Astrocyte (in vitro differentiated cells and primary cell): ENCODE measurements around the gene CRTC1. TPM values are rescaled to one million over a fixed set of nuclear protein-coding genes. Genes with fewer than 3 reads are reported as not detected.

ENCODE experiments used
- DNase-seq: peaks from one replicate; pipeline ENCODE4 v3.0.0-alpha.2; 2010; ENCODE audit warnings: low read depth
- FAIRE-seq: peaks from 2 replicates; lab custom pipeline; 2011; peaks lifted over from hg19 to GRCh38; lab: Jason Lieb, UNC
- H2AFZ ChIP-seq: 2 replicates; pipeline ENCODE4 v1.6.0; 2012; ENCODE audit warnings: low read depth, low read length, inconsistent platforms
- H3K27ac ChIP-seq: 2 replicates; pipeline ENCODE4 v1.5.1; 2011; ENCODE audit warnings: low read depth, low read length, inconsistent platforms
- H3K27me3 ChIP-seq: 2 replicates; pipeline ENCODE4 v1.6.0; 2011; ENCODE audit warnings: low read length, inconsistent platforms; ENCODE audit not compliant: insufficient read depth
- H3K36me3 ChIP-seq: 2 replicates; pipeline ENCODE4 v1.5.1; 2011; ENCODE audit warnings: low read length, inconsistent platforms; ENCODE audit not compliant: insufficient read depth
- H3K4me1 ChIP-seq: 2 replicates; pipeline ENCODE4 v1.5.1; 2011; ENCODE audit warnings: low read length, inconsistent platforms; ENCODE audit not compliant: insufficient read depth
- H3K4me2 ChIP-seq: 2 replicates; pipeline ENCODE4 v1.6.0; 2012; ENCODE audit warnings: low read length, inconsistent platforms
- H3K4me3 ChIP-seq: 2 replicates; pipeline ENCODE4 v1.5.1; 2011; ENCODE audit warnings: low read depth, mild to moderate bottlenecking, low read length, inconsistent platforms; ENCODE audit not compliant: insufficient read depth
- H3K79me2 ChIP-seq: 2 replicates; pipeline ENCODE4 v1.6.0; 2012; ENCODE audit warnings: mild to moderate bottlenecking, low read length, inconsistent platforms; ENCODE audit not compliant: insufficient read depth
- H3K9ac ChIP-seq: 2 replicates; pipeline ENCODE4 v1.6.0; 2012; ENCODE audit warnings: mild to moderate bottlenecking, low read length, inconsistent platforms
- H3K9me3 ChIP-seq: 2 replicates; pipeline ENCODE4 v1.5.1; 2012; ENCODE audit warnings: low read depth, mild to moderate bottlenecking, low read length, inconsistent platforms; ENCODE audit not compliant: insufficient read depth
- H4K20me1 ChIP-seq: 2 replicates; pipeline ENCODE4 v1.6.0; 2012; ENCODE audit warnings: low read length, inconsistent platforms; ENCODE audit not compliant: insufficient read depth
- H3K27ac Mint-ChIP-seq: one replicate; pipeline ENCODE4 v1.8.0; 2021; ENCODE audit warnings: mild to moderate bottlenecking, mixed read lengths; ENCODE audit not compliant: unreplicated experiment
- H3K27me3 Mint-ChIP-seq: one replicate; pipeline ENCODE4 v1.8.0; 2021; ENCODE audit warnings: low read depth, mixed read lengths; ENCODE audit not compliant: unreplicated experiment
- H3K36me3 Mint-ChIP-seq: one replicate; pipeline ENCODE4 v1.8.0; 2021; ENCODE audit warnings: low read depth, mixed read lengths; ENCODE audit not compliant: unreplicated experiment
- H3K4me1 Mint-ChIP-seq: one replicate; pipeline ENCODE4 v1.8.0; 2021; ENCODE audit warnings: low read depth, mixed read lengths; ENCODE audit not compliant: unreplicated experiment
- H3K4me3 Mint-ChIP-seq: one replicate; pipeline ENCODE4 v1.8.0; 2021; ENCODE audit warnings: mild to moderate bottlenecking, moderate library complexity, mixed read lengths; ENCODE audit not compliant: unreplicated experiment
- H3K9me3 Mint-ChIP-seq: one replicate; pipeline ENCODE4 v1.8.0; 2021; ENCODE audit warnings: mild to moderate bottlenecking, mixed read lengths; ENCODE audit not compliant: unreplicated experiment
- EZH2 ChIP-seq: IDR thresholded peaks from 2 replicates; pipeline ENCODE4 v1.6.1; 2012; ENCODE audit warnings: mild to moderate bottlenecking, low read length, inconsistent platforms; ENCODE audit not compliant: insufficient read depth
- total RNA-seq: library from RNA; stranded (reverse); gene quantifications from 2 replicates; pipeline ENCODE4 v1.2.1, GENCODE V29; 2021
- TF ChIP-seq, protein P1 (sequence below): IDR thresholded peaks from 2 replicates; pipeline ENCODE4 v1.5.1; 2011; ENCODE audit warnings: low read depth, mild to moderate bottlenecking, inconsistent platforms, low read length, moderate library complexity; ENCODE audit not compliant: insufficient read depth

The CRTC1 gene
- total RNA-seq, 1 donor from 2014 or later, result 8.4 TPM

DNA sequence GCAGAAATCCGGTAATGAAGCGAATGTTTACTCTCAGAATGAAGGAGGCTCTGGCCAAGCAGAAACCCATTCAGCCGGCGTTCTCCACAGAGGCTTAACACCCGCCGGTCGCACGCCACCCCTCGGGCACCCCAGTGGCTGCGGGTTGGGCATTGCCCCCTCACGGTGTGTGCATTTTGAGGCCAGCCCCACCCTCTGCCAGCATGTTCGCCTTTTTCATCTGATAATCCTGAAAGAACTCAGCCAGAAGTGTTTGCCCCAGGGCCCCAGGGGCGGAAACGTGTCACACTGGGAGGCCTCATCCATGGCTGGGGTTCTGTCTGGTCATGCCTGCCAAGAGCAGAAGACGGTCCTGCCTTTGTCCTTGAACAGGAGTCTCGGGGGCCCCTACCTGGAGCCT, 73.4 kb downstream of the CRTC1 start:
- FAIRE-seq (no peak), DNase-seq (no peak)
- no peak overlapping the region for H3K4me3 Mint-ChIP-seq
- no peak overlapping the region for H3K27ac Mint-ChIP-seq
- Histone ChIP-seq H3K36me3 (no peaks in the 10 kb centered on the region), H4K20me1 (no peaks in the 10 kb centered on the region), H3K27ac (no peak overlapping the region), H3K9ac (no peak overlapping the region), H3K4me3 (no peak overlapping the region), H3K79me2 (no peaks in the 10 kb centered on the region), H3K4me1 (peaks cover 5% of the 10 kb centered on the region), H3K9me3 (no peaks in the 10 kb centered on the region), H3K4me2 (no peak overlapping the region), H2AFZ (no peak overlapping the region), H3K27me3 (no peaks in the 10 kb centered on the region)
- no peaks in the 10 kb centered on the region for H3K4me1 Mint-ChIP-seq
- TF ChIP-seq, protein P1, sequence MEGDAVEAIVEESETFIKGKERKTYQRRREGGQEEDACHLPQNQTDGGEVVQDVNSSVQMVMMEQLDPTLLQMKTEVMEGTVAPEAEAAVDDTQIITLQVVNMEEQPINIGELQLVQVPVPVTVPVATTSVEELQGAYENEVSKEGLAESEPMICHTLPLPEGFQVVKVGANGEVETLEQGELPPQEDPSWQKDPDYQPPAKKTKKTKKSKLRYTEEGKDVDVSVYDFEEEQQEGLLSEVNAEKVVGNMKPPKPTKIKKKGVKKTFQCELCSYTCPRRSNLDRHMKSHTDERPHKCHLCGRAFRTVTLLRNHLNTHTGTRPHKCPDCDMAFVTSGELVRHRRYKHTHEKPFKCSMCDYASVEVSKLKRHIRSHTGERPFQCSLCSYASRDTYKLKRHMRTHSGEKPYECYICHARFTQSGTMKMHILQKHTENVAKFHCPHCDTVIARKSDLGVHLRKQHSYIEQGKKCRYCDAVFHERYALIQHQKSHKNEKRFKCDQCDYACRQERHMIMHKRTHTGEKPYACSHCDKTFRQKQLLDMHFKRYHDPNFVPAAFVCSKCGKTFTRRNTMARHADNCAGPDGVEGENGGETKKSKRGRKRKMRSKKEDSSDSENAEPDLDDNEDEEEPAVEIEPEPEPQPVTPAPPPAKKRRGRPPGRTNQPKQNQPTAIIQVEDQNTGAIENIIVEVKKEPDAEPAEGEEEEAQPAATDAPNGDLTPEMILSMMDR, result no peak
- no peak for TF ChIP-seq EZH2
- H3K9me3 Mint-ChIP-seq, result no peaks in the 10 kb centered on the region
- H3K27me3 Mint-ChIP-seq, result no peaks in the 10 kb centered on the region
- H3K36me3 Mint-ChIP-seq, result peaks cover 1% of the 10 kb centered on the region

DNA sequence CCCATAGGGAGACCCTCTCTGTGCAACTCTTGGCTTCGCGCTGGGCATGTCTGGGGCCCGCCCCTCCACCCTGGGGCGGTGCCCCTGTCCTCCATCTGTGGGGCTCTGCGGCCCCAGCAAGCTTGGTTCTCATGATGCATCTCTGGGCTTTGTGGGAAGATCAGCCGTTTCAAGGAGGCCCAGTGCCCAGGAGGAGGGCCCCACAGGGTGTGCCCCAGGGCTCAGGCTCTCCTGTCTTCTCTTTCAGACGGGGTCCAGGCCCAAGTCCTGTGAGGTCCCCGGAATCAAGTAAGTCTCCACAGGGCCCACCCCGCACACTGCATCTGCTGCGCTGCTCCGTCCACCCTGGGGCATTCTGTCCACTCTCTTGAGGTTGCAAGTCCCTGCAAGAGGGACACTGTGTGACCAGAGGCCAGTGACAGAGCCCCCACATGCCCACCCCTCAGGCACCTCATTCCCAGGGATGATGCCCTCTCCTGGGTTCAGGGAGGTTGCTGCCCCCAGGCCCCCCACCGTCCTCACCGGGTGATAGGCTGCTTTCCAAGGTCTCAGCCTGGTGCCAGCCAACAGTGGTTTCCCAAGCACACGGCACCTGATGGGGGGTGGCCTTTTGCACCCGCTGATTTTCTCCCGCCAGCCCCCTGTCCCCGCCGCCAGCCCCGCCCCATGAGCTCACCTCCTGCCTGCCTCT, 76.0 kb downstream of the CRTC1 start:
- H3K27me3 ChIP-seq, result no peaks in the 10 kb centered on the region
- TF ChIP-seq, protein P1, result no peak
- no peak for TF ChIP-seq EZH2
- Mint-ChIP-seq H3K4me3 (no peak overlapping the region), H3K4me1 (peaks cover 5% of the 10 kb centered on the region), H3K27me3 (peaks cover 3% of the 10 kb centered on the region), H3K27ac (no peak overlapping the region), H3K9me3 (no peaks in the 10 kb centered on the region), H3K36me3 (no peaks in the 10 kb centered on the region)
- DNase-seq, result no peak
- no peak for FAIRE-seq
- H3K4me1 ChIP-seq, result peaks cover 28% of the 10 kb centered on the region
- H2AFZ ChIP-seq, result no peak overlapping the region
- H3K27ac ChIP-seq, result no peak overlapping the region
- H3K4me2 ChIP-seq, result no peak overlapping the region
- no peak overlapping the region for H3K4me3 ChIP-seq
- H3K9me3 ChIP-seq, result no peaks in the 10 kb centered on the region
- no peaks in the 10 kb centered on the region for H3K79me2 ChIP-seq
- no peak overlapping the region for H3K9ac ChIP-seq
- no peaks in the 10 kb centered on the region for H3K36me3 ChIP-seq
- peaks cover 7% of the 10 kb centered on the region for H4K20me1 ChIP-seq

DNA sequence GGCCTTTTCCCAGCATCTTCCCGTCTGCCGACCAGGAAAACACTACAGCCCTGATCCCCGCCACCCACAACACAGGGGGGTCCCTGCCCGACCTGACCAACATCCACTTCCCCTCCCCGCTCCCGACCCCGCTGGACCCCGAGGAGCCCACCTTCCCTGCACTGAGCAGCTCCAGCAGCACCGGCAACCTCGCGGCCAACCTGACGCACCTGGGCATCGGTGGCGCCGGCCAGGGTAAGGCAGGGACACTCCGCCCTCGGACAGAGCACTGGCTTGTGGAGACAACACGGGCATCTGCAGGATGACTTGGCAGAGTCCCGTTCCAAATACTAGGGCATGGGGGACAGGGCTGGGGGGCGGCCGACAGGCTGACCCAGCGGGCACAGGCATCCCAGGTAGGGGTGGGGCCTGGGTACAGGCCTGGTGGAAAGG, 76.5 kb downstream of the CRTC1 start:
- H3K27ac ChIP-seq, result no peak overlapping the region
- H3K9ac ChIP-seq, result no peak overlapping the region
- H2AFZ ChIP-seq, result no peak overlapping the region
- DNase-seq (no peak), FAIRE-seq (no peak)
- H3K4me3 Mint-ChIP-seq, result no peak overlapping the region
- H3K4me3 ChIP-seq, result no peak overlapping the region
- no peak overlapping the region for H3K4me2 ChIP-seq
- peaks cover 34% of the 10 kb centered on the region for H3K4me1 ChIP-seq
- H3K9me3 ChIP-seq, result no peaks in the 10 kb centered on the region
- no peaks in the 10 kb centered on the region for H3K79me2 ChIP-seq
- H3K36me3 ChIP-seq, result no peaks in the 10 kb centered on the region
- no peaks in the 10 kb centered on the region for H3K36me3 Mint-ChIP-seq
- H3K9me3 Mint-ChIP-seq, result no peaks in the 10 kb centered on the region
- no peak for TF ChIP-seq EZH2
- TF ChIP-seq, protein P1, result no peak
- peaks cover 12% of the 10 kb centered on the region for H4K20me1 ChIP-seq
- H3K27me3 Mint-ChIP-seq, result peaks cover 3% of the 10 kb centered on the region
- peaks cover 7% of the 10 kb centered on the region for H3K4me1 Mint-ChIP-seq
- no peak overlapping the region for H3K27ac Mint-ChIP-seq
- no peaks in the 10 kb centered on the region for H3K27me3 ChIP-seq
